Breast epithelium (tissue), 4 donors: ENCODE results near the gene PRR11. TPM values are rescaled to one million over a fixed set of nuclear protein-coding genes. Genes with fewer than 3 reads are reported as not detected.

ENCODE experiments used
- DNase-seq, 2 donors: peaks; one replicate each; pipeline ENCODE4 v3.0.0-alpha.2; 2019; ENCODE audit warnings: low spot score in 2 of 2
- H3K27ac ChIP-seq, 2 donors: fragments of 200-600 bp; sonication (generic) in 1 of 2; one replicate each; pipeline ENCODE4 v1.5.1; 2016 to 2019; ENCODE audit warnings: mild to moderate bottlenecking in 1 of 2
- H3K27me3 ChIP-seq, 2 donors: fragments of 200-600 bp; sonication (generic) in 1 of 2; one replicate each; pipeline versions ENCODE4 v1.5.1 to v1.6.0; 2017 to 2019; ENCODE audit warnings: control low read depth in 1 of 2, mild to moderate bottlenecking in 1 of 2
- H3K36me3 ChIP-seq: fragments of 200-600 bp; one replicate; pipeline ENCODE4 v1.5.1; 2019
- H3K4me1 ChIP-seq, 2 donors: fragments of 200-600 bp; sonication (generic); one replicate each; pipeline ENCODE4 v1.5.1; 2016 to 2019; ENCODE audit warnings: control low read depth in 1 of 2
- H3K4me3 ChIP-seq, 3 donors: fragments of 200-600 bp; sonication (generic); 1 replicate in 2 of 3; 2 replicates in 1 of 3; pipeline ENCODE4 v1.5.1; 2016 to 2019; ENCODE audit warnings: mild to moderate bottlenecking in 3 of 3, moderate library complexity in 2 of 3
- H3K9me3 ChIP-seq, 2 donors: fragments of 200-600 bp; sonication (generic) in 1 of 2; one replicate each; pipeline ENCODE4 v1.5.1; 2016 to 2019; ENCODE audit warnings: control low read depth in 1 of 2
- CTCF ChIP-seq, 3 donors: fragments of 450-650 bp; IDR thresholded peaks; one replicate each; pipeline ENCODE4 v1.5.1; 2016 to 2017; ENCODE audit warnings: antibody characterized with exemption in 3 of 3, mild to moderate bottlenecking in 3 of 3, moderate library complexity in 3 of 3
- POLR2A ChIP-seq: fragments of 450-650 bp; IDR thresholded peaks from one replicate; pipeline ENCODE4 v1.6.1; 2016; ENCODE audit warnings: antibody characterized with exemption, mild to moderate bottlenecking, moderate library complexity
- POLR2AphosphoS5 ChIP-seq, 3 donors: sonication (generic); formaldehyde crosslinking; IDR thresholded peaks; one replicate each; pipeline ENCODE4 v1.6.1; 2017; ENCODE audit warnings: antibody characterized with exemption in 3 of 3
- intact Hi-C: fragments of 100-400 bp; cut with DNase I; formaldehyde crosslinking; loops from one replicate; pipeline ENCODE4 v1.15.1; 2023; ENCODE audit warnings: low total_unique reads
- total RNA-seq, 3 donors: library from RNA; depleted of rRNA; stranded (reverse); fragments of >200 nt; gene quantifications; one replicate each; pipeline ENCODE4 v1.1.0, GENCODE V29; 2016

The PRR11 gene
- total RNA-seq, result 10 to 100 TPM in 1 of 3 donors, 1 to 10 TPM in 1, under 1 TPM in 1; 0.33 to 25.1 (median 1.2) TPM

DNA sequence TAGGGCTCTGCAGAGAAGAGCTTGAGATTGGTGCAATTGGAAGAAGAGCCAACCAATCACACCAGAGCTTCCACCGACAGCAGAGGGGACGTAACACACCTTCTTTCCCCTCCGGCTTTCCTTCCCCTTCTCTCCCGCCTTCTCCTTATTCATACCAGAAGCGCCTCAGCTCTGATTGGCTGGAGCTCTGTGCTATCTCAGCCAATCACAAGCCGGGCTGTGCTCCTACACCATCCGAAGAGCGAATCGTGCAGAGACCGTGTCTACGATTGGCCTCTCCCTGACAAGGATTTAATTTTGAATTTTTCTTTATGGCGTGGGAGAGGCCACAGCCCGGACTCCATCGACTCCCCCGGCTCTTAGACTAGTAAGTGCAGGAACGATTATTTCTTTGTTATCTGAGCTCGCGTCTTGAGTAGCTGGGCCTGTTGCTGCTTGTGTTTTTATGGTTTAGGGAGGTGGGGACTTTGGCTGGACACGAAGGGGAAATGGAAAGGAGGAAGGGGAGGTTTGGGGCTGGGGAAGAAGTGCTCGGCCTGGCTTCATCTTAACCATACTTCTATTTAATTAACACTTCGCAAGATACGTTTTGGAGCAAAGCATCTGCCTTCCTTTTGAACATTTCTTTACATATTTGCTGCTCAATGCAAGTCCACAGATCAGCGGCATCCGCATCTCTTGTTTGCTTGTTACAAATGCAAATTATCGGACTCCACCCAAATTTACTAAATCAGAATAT is at the start of gene PRR11:
TSS of gene PRR11 (plus strand) at position 308 of the 739 bp plus-strand sequence. CDS start 14,007 bp downstream, outside the sequence.
- Histone ChIP-seq H3K27me3 (no peaks in the 10 kb centered on the region), H3K36me3 (no peaks in the 10 kb centered on the region), H3K27ac (peak within 1 kb of the TSS; percentile 81 to 85), H3K4me1 (no peaks in the 10 kb centered on the region), H3K9me3 (no peaks in the 10 kb centered on the region), H3K4me3 (peak within 1 kb of the TSS; percentile 68 to 91 (median 76))
- intact Hi-C loops, result no loop called here
- peak; percentile 91 to 98 for DNase-seq
- TF ChIP-seq POLR2AphosphoS5 (IDR thresholded peaks at IDR 0.05) (no peak), POLR2A (no peak), CTCF (IDR thresholded peaks at IDR 0.05) (no peak)

GRCh38 chr17:59105852-59106462 is 49.6 kb upstream of the PRR11 start:
- DNase-seq, result peak; percentile 51 to 78
- Histone ChIP-seq H3K27me3 (no peaks in the 10 kb centered on the region), H3K9me3 (no peaks in the 10 kb centered on the region), H3K27ac (peak overlapping the region; percentile 89 to 90), H3K4me1 (peaks cover 0 to 6% of the 10 kb centered on the region in 2 donors), H3K4me3 (peak overlapping the region; percentile 73 to 96 (median 89)), H3K36me3 (no peaks in the 10 kb centered on the region)
- TF ChIP-seq CTCF (IDR thresholded peaks at IDR 0.05), result no peak
- TF ChIP-seq POLR2AphosphoS5 (IDR thresholded peaks at IDR 0.05), result no peak
- no peak for TF ChIP-seq POLR2A
- intact Hi-C loops, result no loop called here

DNA sequence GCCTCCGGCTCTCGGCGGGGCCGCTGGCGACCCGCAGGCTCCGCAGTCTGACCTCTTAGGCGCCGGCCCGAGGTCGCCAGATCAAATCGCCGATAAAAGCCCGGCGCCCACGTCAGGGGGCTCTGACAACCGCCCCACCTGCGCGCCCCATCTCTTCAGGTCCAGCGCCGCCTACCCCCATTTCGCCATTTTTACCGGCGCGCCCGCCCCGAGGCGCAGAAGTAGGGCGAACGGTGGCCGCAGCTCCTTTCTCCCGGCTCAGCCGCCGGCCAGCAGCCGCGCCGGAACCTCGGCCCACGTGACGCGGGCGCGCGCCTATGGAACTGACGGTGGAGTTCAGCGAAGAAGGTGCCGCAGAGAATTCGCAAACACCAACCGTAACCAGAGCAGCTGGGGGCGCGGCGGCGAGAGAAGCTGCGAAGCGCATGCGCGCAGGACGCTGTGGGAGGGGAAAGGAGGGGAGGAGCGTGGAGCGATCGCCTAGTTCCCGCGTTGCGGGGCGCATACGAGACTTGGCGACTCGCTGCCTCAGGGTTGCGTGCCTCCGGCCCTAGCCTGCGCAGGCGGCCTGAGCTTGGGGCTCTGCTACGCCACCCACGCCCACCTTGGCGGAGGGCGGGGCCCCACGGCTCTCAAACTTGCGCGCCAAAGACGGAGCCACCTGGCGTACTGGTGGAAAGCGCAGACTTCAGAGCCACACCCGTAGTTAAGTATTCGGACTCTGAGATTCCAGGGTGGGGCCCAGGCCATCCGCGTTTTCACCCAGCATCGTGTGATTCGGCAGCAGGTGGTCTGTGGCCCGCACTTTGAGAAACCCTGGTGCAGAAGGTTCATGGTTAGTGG is 48.9 kb upstream of the PRR11 start, which contains the start of gene TRIM37:
TSS of gene TRIM37 (minus strand) at position 418 of the 843 bp plus-strand sequence. CDS start 419 bp downstream, outside the sequence.
- TF ChIP-seq CTCF (IDR thresholded peaks at IDR 0.05) (no peak), POLR2AphosphoS5 (IDR thresholded peaks at IDR 0.05) (peak; percentile 58 to 82 (median 72))
- H3K36me3 ChIP-seq, result no peaks in the 10 kb centered on the region
- H3K9me3 ChIP-seq, result no peaks in the 10 kb centered on the region
- H3K27me3 ChIP-seq, result no peaks in the 10 kb centered on the region
- peak within 1 kb of the TSS; percentile 73 to 96 (median 89) for H3K4me3 ChIP-seq
- DNase-seq, result peak; percentile 89 to 96
- peak within 1 kb of the TSS; percentile 89 to 90 for H3K27ac ChIP-seq
- intact Hi-C loops, result no loop called here
- H3K4me1 ChIP-seq, result peaks cover 0 to 6% of the 10 kb centered on the region in 2 donors

- peak overlapping the region; percentile 73 to 96 (median 89) for H3K4me3 ChIP-seq
- H3K36me3 ChIP-seq, result no peaks in the 10 kb centered on the region
- DNase-seq, result no peak
- peaks cover 0 to 6% of the 10 kb centered on the region in 2 donors for H3K4me1 ChIP-seq
- TF ChIP-seq CTCF (IDR thresholded peaks at IDR 0.05), result no peak
- no peak for TF ChIP-seq POLR2AphosphoS5 (IDR thresholded peaks at IDR 0.05)
- TF ChIP-seq POLR2A, result no peak
- H3K27me3 ChIP-seq, result no peaks in the 10 kb centered on the region
- intact Hi-C loops, result no loop called here
- peak overlapping the region; percentile 89 to 90 for H3K27ac ChIP-seq
- no peaks in the 10 kb centered on the region for H3K9me3 ChIP-seq
Observed at GRCh38 chr17:59107306-59107670, 48.3 kb upstream of the PRR11 start.
